Measurements from ENCODE around the gene C1orf35.

GRCh38 chr1:228131766-228132165 is 28.6 kb upstream of the C1orf35 start:
- TF ChIP-seq POLR2A (IDR thresholded peaks at IDR 0.05; ENCODE audit: extremely low read depth, insufficient read length) (no peak), CTCF (IDR thresholded peaks at IDR 0.05; ENCODE audit: low read depth, low read length) (no peak), MAX (IDR thresholded peaks at IDR 0.05; ENCODE audit: low read depth, low read length) (no peak), MYC (IDR thresholded peaks at IDR 0.05; ENCODE audit: low read depth, low read length) (no peak)

All from NB4 (cell line).